ENCODE data around the gene MS4A6A.

Gene MS4A6A

DNA sequence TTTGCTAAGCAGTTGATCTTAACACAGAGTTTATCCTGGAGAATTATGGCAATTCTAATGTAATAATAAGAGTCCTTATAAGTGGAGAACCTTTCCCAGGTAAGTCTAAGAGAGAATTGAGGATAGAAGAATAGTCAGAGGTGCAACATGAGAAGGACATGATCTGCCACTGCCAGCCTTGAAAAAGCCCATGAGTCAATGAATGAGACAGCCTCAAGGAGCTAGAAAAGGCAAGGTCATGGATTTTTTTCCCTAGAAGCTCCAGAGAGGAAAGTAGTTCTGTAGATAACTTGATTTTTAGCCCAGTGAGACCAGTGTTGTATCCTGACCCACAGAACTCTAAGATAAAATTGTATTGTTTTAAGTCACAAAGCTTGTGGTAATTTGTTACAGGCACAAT, 16.9 kb downstream of the MS4A6A start:
- Histone ChIP-seq H3K9me2 (replicated peaks; ENCODE audit: insufficient read depth, low read length) (no peaks in the 10 kb centered on the region), H3K4me2 (ENCODE audit: low read depth, low read length) (no peak overlapping the region), H4K20me1 (ENCODE audit: insufficient read depth, low read length) (no peaks in the 10 kb centered on the region), H3K27ac (ENCODE audit: low read length) (no peak overlapping the region), H3K9ac (ENCODE audit: low read length) (no peak overlapping the region), H3K4me1 (ENCODE audit: low read length) (no peaks in the 10 kb centered on the region), H2AFZ (ENCODE audit: low read length) (no peak overlapping the region), H3K27me3 (replicated peaks; ENCODE audit: insufficient read depth, low read length) (no peaks in the 10 kb centered on the region), H3K9me3 (replicated peaks; ENCODE audit: insufficient read depth, low read length) (no peaks in the 10 kb centered on the region), H3K36me3 (replicated peaks; ENCODE audit: insufficient read depth, low read length) (no peaks in the 10 kb centered on the region), H3K4me3 (ENCODE audit: low read length) (no peak overlapping the region), H3K79me2 (ENCODE audit: low read length) (no peaks in the 10 kb centered on the region), H3F3A (ENCODE audit: insufficient read depth, low read length) (no peaks in the 10 kb centered on the region)
- DNase-seq: no peak
- TF ChIP-seq EZH2phosphoT487 (IDR thresholded peaks at IDR 0.05; ENCODE audit: low read length) (no peak), EZH2 (optimal IDR thresholded peaks at IDR 0.05; ENCODE audit: low read depth, low read length) (no peak)
- TF ChIP-seq, protein P1, sequence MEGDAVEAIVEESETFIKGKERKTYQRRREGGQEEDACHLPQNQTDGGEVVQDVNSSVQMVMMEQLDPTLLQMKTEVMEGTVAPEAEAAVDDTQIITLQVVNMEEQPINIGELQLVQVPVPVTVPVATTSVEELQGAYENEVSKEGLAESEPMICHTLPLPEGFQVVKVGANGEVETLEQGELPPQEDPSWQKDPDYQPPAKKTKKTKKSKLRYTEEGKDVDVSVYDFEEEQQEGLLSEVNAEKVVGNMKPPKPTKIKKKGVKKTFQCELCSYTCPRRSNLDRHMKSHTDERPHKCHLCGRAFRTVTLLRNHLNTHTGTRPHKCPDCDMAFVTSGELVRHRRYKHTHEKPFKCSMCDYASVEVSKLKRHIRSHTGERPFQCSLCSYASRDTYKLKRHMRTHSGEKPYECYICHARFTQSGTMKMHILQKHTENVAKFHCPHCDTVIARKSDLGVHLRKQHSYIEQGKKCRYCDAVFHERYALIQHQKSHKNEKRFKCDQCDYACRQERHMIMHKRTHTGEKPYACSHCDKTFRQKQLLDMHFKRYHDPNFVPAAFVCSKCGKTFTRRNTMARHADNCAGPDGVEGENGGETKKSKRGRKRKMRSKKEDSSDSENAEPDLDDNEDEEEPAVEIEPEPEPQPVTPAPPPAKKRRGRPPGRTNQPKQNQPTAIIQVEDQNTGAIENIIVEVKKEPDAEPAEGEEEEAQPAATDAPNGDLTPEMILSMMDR (IDR thresholded peaks at IDR 0.05; ENCODE audit: low read length): no peak

DNA sequence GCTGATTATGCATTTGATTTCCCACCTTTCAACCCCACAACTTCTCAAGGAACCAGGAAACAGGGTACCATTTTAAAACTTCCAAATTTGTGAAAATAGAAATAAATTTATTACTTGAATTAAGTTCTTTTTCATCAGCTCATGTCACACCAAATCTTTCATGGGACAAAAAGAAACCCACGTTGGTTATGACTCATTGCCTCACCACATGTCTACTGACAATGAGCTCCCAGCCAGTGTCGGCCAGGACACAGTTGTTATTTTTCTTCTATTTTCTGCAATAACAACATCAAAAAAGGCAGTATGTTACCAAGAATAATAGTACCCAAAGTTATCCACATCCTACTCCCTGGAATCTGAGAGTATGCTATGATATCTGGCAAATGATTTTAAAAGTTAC, 17.3 kb downstream of the MS4A6A start:
- H3K27ac ChIP-seq (ENCODE audit: low read length): no peak overlapping the region
- DNase-seq: no peak
- H4K20me1 ChIP-seq (ENCODE audit: insufficient read depth, low read length): no peaks in the 10 kb centered on the region
- TF ChIP-seq EZH2phosphoT487 (IDR thresholded peaks at IDR 0.05; ENCODE audit: low read length) (no peak), EZH2 (optimal IDR thresholded peaks at IDR 0.05; ENCODE audit: low read depth, low read length) (no peak)
- TF ChIP-seq, protein P1 (IDR thresholded peaks at IDR 0.05; ENCODE audit: low read length): no peak
- no peaks in the 10 kb centered on the region for H3K79me2 ChIP-seq (ENCODE audit: low read length)
- H3K9me2 ChIP-seq (replicated peaks; ENCODE audit: insufficient read depth, low read length): no peaks in the 10 kb centered on the region
- no peak overlapping the region for H3K4me3 ChIP-seq (ENCODE audit: low read length)
- H3K4me2 ChIP-seq (ENCODE audit: low read depth, low read length): no peak overlapping the region
- no peak overlapping the region for H3K9ac ChIP-seq (ENCODE audit: low read length)
- no peaks in the 10 kb centered on the region for H3K36me3 ChIP-seq (replicated peaks; ENCODE audit: insufficient read depth, low read length)
- H3F3A ChIP-seq (ENCODE audit: insufficient read depth, low read length): no peaks in the 10 kb centered on the region
- no peaks in the 10 kb centered on the region for H3K27me3 ChIP-seq (replicated peaks; ENCODE audit: insufficient read depth, low read length)
- no peaks in the 10 kb centered on the region for H3K4me1 ChIP-seq (ENCODE audit: low read length)
- H3K9me3 ChIP-seq (replicated peaks; ENCODE audit: insufficient read depth, low read length): no peaks in the 10 kb centered on the region
- H2AFZ ChIP-seq (ENCODE audit: low read length): no peak overlapping the region

DNA sequence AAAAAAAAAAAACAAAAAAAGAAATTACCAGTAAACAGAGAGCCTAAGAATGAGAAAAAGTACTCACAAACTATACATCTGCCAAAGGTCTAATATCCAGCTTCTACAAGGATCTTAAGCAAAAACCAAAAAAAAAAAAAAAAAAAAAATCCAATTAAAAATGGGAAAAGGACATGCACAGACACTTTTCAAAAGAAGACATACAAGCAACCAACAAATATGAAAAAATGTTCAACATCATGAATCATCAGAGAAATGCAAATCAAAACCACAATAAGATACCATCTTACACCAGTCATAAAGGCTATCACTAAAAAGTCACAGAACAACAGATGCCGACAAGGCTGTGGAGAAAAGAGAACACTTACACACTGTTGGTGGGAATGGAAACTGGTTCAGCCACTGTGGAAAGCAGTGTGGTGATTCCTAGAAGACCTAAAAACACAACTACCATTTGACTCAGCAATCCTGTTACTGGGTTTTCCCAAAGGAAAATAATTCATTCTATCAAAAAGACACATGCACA, 18.3 kb downstream of the MS4A6A start:
- Histone ChIP-seq H3K4me1 (ENCODE audit: low read length) (no peaks in the 10 kb centered on the region), H3K9me2 (replicated peaks; ENCODE audit: insufficient read depth, low read length) (no peaks in the 10 kb centered on the region), H3K79me2 (ENCODE audit: low read length) (no peaks in the 10 kb centered on the region), H3K36me3 (replicated peaks; ENCODE audit: insufficient read depth, low read length) (no peaks in the 10 kb centered on the region), H3K4me3 (ENCODE audit: low read length) (no peak overlapping the region), H3K9me3 (replicated peaks; ENCODE audit: insufficient read depth, low read length) (no peaks in the 10 kb centered on the region), H3K9ac (ENCODE audit: low read length) (no peak overlapping the region), H3K27me3 (replicated peaks; ENCODE audit: insufficient read depth, low read length) (no peaks in the 10 kb centered on the region), H3K4me2 (ENCODE audit: low read depth, low read length) (no peak overlapping the region), H3F3A (ENCODE audit: insufficient read depth, low read length) (no peaks in the 10 kb centered on the region), H2AFZ (ENCODE audit: low read length) (no peak overlapping the region), H4K20me1 (ENCODE audit: insufficient read depth, low read length) (no peaks in the 10 kb centered on the region), H3K27ac (ENCODE audit: low read length) (no peak overlapping the region)
- no peak for TF ChIP-seq EZH2phosphoT487 (IDR thresholded peaks at IDR 0.05; ENCODE audit: low read length)
- TF ChIP-seq, protein P1 (IDR thresholded peaks at IDR 0.05; ENCODE audit: low read length): no peak
- no peak for TF ChIP-seq EZH2 (optimal IDR thresholded peaks at IDR 0.05; ENCODE audit: low read depth, low read length)
- DNase-seq: no peak

All from MM.1S (cell line).